GM18511 (cell line): ENCODE results near the gene LGI2.

Experiments used
- ATAC-seq: cut with Tn5 transposase; IDR thresholded peaks from one replicate; pipeline ENCODE4 v1.9.1; 2021; ENCODE audit warnings: mild to moderate bottlenecking, moderate library complexity; ENCODE audit not compliant: unreplicated experiment

The LGI2 gene

GRCh38 chr4:24999392-25000089 lies 31.2 kb downstream of the LGI2 start:
- ATAC-seq = no peak

GRCh38 chr4:24995346-24995919 lies 35.3 kb downstream of the LGI2 start:
- ATAC-seq = no peak

GRCh38 chr4:24993551-24994080 lies 37.1 kb downstream of the LGI2 start:
- no peak for ATAC-seq

- ATAC-seq = no peak
Measured at GRCh38 chr4:24992968-24993367, 37.8 kb downstream of the LGI2 start.

GRCh38 chr4:24991015-24991414 lies 39.7 kb downstream of the LGI2 start:
- ATAC-seq = no peak

- ATAC-seq = no peak
Measured at GRCh38 chr4:24989327-24989726, 41.4 kb downstream of the LGI2 start.

- ATAC-seq = no peak
Measured at GRCh38 chr4:24988776-24989175, 42.0 kb downstream of the LGI2 start.

GRCh38 chr4:24984602-24985532 lies 45.9 kb downstream of the LGI2 start:
- no peak for ATAC-seq

GRCh38 chr4:24980740-24981139 lies 50.0 kb downstream of the LGI2 start:
- ATAC-seq = no peak

GRCh38 chr4:24980064-24980690 lies 50.6 kb downstream of the LGI2 start:
- peak; percentile 78 for ATAC-seq

- ATAC-seq = no peak
Measured at GRCh38 chr4:24979554-24979953, 51.2 kb downstream of the LGI2 start.

- no peak for ATAC-seq
Measured at GRCh38 chr4:24978291-24979075, 52.3 kb downstream of the LGI2 start.

GRCh38 chr4:24975510-24975909 lies 55.2 kb downstream of the LGI2 start:
- ATAC-seq = no peak

- ATAC-seq = no peak
Measured at GRCh38 chr4:24973747-24974601, 56.8 kb downstream of the LGI2 start.

GRCh38 chr4:24973404-24973746 lies 57.4 kb downstream of the LGI2 start:
- ATAC-seq = no peak

- ATAC-seq = no peak
Measured at GRCh38 chr4:24971192-24971591, 59.6 kb downstream of the LGI2 start.

- ATAC-seq = no peak
Measured at GRCh38 chr4:24970635-24971034, 60.1 kb downstream of the LGI2 start.

- no peak for ATAC-seq
Measured at GRCh38 chr4:24970191-24970590, 60.6 kb downstream of the LGI2 start.

- no peak for ATAC-seq
Measured at GRCh38 chr4:24969486-24969885, 61.3 kb downstream of the LGI2 start.
